GM18502 (cell line): ENCODE measurements around the gene STOX1.
"Not testable (repeated sequence)": the region's sequence is repeated elsewhere in the genome, so short reads cannot be mapped to it uniquely, and the experiment has no call there.

Experiments
- ATAC-seq: cut with Tn5 transposase; IDR thresholded peaks from one replicate; pipeline ENCODE4 v1.9.1; 2021; ENCODE audit warnings: mild to moderate bottlenecking; ENCODE audit not compliant: unreplicated experiment, poor library complexity

Gene STOX1, protein sequence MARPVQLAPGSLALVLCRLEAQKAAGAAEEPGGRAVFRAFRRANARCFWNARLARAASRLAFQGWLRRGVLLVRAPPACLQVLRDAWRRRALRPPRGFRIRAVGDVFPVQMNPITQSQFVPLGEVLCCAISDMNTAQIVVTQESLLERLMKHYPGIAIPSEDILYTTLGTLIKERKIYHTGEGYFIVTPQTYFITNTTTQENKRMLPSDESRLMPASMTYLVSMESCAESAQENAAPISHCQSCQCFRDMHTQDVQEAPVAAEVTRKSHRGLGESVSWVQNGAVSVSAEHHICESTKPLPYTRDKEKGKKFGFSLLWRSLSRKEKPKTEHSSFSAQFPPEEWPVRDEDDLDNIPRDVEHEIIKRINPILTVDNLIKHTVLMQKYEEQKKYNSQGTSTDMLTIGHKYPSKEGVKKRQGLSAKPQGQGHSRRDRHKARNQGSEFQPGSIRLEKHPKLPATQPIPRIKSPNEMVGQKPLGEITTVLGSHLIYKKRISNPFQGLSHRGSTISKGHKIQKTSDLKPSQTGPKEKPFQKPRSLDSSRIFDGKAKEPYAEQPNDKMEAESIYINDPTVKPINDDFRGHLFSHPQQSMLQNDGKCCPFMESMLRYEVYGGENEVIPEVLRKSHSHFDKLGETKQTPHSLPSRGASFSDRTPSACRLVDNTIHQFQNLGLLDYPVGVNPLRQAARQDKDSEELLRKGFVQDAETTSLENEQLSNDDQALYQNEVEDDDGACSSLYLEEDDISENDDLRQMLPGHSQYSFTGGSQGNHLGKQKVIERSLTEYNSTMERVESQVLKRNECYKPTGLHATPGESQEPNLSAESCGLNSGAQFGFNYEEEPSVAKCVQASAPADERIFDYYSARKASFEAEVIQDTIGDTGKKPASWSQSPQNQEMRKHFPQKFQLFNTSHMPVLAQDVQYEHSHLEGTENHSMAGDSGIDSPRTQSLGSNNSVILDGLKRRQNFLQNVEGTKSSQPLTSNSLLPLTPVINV

DNA sequence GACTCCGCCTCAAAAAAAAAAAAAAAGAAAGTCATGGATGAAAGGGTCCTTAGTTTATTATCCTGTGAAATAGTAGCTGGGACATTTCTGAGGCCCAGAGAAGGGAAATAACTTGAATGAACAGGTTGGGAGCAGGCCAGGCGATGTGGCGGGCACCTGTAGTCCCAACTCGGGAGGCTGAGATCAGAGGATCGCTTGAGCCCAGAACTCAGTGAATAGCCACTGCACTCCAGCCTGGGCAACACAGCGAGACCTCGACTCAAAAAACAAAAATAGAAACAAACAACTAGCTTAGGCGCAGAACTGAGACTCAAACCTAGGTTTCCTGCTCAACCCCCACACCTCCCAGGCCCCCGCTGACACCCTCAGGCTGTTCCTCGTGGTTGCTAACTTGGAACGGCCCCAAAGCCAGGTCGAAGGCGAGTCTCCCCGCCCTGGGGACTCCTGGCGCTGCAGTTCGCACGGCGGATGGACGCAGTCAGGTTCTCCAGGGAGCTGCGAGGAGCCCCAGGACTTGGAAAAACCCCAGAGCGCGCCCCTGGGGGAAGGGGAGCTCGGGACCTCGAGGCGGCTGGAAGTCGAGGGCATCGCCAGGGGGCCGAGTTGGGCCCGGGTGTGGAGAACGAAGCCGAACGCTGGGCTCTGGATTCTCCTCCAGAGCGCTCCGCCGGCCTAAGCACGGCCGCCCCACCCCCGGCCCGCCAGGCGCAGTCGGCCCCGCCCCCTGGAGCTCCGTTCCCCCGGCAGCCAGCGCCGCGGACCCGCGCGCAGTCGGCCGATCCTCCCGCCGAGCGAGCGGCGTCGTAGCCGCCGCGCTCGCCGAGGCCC, at the start of gene STOX1:
TSS of gene STOX1 (plus strand) at position 768 of the 828 bp plus-strand sequence. CDS start 93 bp downstream, outside the sequence.
- ATAC-seq, result peak; percentile 72

DNA sequence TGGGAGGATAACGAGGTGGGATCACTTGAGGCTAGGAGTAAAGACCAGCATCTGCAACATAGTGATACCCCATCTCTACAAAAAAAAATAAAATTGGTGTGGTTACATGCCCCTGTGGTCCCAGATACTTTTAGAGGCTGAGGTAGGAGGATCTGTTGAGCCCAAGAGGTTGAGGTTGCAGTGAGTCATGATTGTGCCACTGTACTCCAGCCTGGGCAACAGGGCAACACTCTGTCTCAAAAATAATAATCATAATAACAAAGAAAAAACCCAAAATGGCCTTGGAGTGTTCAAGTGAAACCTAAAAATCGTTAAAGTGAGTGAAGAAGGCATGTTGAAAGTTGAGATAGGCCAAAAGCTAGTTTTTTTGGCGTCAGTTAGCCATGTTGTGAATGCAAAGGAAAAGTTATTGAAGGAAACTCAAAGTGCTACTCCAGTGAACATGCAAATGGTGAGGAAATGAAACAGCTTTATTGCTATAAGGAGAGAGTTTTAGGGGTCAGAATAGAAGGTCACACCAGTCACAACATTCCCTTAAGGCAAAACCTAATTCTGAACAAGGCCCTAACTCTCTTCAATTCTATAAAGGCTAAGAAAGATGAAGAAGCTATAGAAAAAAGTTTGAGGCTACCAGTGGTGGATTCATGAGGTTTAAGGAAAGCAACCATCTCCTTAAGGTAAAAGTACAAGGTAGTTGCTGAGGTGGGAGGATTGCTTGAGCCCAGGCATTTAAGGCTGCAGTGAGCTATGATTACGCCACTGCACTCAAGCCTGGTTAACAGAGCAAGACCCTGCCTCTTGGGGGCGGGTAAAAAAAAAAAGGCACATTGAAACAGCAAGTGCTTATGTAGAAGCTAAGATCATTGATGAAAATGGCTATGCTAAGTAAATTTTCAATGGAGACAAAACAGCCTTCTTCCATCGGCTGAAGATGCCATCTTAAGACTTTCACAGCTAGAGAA, 45.4 kb upstream of the STOX1 start:
- no peak for ATAC-seq

DNA sequence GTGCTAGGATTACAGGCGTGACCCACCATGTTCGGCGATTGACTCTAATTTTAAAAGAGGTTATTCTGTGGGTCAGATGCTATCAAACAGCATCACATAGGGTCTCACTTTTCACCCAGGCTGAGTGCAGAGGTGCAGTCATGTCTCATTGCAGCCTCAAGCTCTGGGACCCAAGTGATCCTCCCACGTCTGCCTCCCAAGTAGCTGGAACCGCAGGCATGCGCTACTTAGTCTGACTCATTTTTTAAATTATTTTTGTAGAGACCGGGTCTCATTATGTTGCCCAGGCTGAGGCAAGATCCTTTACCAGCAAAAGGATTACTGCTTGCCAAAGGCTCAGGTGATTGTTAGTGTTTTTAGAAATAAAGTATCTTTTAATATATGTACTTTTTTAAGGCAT, 42.9 kb upstream of the STOX1 start:
- ATAC-seq, result no peak

DNA sequence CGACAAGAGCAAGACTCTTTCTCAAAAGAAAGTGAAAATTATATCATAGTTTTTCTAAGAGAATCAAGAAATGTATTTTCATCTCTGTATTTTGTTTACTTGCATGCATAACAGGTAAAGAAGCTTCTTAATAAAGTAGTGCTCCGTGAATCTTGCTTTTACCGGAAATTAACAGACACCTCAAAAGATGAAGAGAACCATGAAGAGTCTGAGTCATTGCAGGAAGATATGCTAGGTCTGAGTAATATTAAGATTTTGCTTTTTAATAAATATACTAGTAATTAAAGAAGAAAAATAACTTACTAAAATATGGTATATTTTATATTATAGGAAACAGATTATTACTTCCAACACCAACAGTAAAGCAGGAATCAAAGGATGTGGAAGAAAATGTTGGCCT, 39.5 kb upstream of the STOX1 start:
- ATAC-seq, result no peak

DNA sequence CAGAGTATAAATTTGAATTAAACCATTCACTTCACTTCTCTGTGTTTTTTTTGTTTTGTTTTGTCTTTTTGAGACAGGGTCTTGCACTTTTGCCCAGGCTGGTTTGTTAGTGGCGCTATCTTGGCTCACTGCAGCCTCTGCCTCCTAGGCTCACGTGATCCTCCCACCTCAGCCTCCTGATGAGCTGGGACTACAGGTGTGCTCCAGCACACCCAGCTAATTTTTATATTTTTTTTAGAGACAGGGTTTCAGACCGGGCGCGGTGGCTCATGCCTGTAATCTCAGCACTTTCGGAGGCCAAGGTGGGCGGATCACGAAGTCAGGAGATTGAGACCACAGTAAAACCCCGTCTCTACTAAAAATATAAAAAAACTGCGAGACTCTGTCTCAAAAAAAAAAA, 36.9 kb upstream of the STOX1 start:
- no peak for ATAC-seq

DNA sequence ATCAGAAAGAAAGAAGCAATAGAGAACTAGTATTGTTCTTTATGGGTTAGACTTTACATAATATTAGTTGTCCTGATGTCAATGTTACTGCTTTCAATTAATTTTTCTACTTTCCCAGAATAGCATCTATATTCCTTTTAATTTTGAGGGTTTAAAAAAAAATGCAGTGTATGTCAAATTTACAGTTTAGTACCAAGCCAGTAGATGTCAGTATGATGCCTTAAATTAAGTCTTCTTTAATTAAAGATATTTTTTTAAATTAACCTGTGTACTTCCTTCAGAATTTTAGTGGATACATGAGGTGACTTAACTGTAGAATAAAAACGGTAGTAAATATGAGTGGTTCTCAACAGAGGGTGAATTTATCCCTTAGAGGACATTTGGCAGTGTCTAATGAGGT, 35.2 kb upstream of the STOX1 start:
- ATAC-seq, result no peak

DNA sequence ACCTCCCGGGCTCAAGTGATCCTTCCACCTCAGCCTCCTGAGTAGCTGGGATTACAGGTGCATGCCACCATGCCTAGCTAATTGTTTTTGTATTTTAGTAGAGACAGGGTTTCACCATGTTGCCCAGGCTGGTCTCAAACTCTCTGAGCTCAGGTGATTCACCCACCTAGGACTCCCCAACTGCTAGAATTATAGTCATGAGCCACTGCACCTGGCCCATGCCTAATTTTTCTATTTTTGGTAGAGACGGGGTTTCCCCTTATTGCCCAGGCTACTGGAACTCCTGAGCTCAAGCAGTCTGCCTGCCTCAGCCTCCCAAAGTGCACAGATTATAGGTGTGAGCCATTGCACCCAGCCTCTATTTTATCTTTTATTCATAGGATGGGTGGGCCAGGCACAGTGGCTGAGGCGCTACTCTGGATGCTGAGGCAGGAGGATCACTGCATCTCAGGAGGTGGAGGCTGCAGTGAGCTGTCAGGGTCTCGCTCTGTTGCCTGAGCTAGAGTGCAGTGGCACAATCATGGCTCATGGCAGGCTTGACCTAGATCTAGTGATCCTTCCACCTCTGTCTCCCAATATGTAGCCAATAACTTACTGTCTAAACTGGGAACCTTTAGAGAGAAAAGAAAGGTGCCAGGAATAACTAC, 31.3 kb upstream of the STOX1 start:
- ATAC-seq, result no peak

DNA sequence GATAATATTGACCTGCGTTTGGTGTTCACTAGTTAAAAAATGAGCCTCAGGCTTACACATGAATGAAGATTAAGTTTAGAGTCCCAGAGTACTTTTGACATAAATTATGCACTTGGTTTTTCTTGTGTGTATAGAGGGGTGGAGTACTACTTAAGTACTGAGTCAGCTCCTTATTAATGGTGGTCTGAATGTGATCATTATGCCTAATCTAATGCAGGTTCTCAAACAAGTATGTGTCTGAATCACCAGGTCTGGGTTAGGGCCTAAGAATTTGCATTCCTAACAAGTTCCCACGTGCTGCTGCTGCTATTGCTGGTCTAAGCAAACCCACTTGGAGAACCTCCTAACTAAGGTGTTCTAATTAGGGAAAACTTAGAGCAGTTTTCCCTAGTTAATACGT, 30.7 kb upstream of the STOX1 start:
- no peak for ATAC-seq

DNA sequence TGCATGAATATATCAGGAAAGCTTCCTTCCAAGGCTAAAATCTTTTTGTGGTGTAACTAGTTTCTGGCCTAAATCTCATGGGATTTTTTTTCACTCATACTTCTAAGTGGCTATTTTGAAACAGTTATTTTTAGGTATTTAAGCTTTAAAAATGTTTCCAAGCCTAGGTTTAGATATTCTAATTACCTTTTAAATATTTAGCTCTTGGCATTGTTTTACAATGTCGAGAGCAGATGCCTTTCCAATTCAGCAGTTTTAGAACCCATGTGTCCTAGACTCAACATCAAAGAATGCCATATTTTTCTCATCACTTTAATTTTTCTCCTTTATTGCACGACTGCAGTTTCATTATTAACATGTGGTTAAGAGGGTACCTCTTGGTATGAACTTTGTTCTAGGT, 27.1 kb upstream of the STOX1 start:
- ATAC-seq, result no peak

DNA sequence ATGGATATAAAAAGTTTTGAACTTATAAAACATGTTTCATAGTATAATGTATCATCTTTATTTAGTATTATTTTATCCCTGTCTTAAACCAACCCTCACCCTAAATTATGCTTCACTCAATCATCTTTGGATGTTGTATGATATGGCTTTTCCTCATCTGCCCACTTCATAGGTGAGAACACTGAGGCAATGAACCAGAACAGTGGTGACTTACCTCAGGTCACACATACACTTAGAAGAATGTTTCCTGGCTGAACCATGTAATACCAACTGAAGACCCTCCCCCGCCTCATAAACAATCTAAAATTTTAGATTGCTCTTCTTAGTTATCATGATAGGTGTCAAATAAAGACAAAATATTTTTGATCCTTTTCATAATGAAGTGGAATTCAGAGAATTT, 22.6 kb upstream of the STOX1 start:
- no peak for ATAC-seq

DNA sequence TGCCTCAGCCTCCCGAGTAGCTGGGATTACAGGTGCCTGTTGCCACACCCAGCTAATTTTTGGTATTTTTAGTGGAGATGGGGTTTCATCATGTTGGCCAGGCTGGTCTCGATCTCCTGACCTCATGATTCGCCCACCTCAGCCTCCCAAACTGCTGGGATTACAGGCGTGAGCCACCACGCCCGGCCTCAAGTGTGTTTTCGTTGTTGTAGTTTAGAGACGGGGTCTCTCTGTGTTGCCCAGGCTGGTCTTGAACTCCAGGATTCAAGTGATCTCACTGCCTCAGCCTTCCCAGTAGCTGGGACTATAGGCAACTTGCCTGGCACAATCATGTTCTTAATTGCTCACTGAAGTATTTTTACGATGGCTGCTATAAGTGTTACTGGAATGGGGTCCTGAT, 16.5 kb upstream of the STOX1 start:
- not testable (repeated sequence) for ATAC-seq

DNA sequence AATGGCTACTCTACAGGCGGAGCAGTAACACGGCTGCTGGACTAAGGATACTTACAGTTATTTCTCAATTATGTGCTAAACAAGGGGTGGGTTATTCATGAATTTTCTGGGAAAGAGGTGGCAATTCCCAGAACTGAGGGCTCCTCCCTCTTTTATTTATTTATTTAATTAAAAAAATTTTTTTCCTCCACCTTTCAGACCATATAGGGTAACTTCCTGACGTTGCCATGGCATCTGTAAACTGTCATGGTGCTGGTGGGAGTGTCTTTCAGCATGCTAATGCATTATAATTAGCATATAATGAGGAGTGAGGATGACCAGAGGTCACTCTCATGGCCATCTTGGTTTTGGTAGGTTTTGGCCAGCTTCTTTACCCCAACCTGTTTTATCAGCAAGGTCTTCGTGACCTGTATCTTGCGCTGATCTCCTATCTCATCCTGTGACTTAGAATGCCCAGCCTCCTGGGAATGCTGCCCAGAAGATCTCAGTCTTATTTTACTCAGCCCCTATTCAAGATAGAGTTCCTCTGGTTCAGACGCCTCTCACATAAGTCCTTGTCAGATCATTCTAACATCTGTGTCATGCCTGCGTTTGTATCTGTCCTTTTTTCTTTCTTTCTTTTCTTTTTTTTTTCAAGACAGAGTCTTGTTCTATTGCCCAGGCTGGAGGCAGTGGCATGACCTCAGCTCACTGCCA, 15.9 kb upstream of the STOX1 start:
- ATAC-seq, result no peak

DNA sequence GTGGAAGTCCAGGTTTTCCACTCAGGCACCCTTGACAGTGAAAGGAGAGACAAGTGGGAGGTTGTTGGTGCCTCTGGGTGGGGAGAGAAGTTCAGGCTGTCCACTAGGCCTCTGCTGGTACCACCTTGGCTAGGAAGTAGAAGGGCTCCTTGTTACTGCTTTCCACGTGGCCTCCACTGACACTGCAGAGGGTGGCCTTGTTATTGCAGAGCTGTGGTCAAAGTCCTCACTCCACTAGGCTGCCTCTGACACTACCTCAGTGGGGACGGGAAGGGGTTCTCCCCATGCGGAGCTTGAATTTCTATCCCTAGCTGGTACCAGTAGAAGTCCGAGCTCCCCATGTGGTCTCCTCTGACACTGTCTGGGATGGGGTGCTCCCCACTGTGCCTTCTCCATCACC, 14.9 kb upstream of the STOX1 start:
- no peak for ATAC-seq

DNA sequence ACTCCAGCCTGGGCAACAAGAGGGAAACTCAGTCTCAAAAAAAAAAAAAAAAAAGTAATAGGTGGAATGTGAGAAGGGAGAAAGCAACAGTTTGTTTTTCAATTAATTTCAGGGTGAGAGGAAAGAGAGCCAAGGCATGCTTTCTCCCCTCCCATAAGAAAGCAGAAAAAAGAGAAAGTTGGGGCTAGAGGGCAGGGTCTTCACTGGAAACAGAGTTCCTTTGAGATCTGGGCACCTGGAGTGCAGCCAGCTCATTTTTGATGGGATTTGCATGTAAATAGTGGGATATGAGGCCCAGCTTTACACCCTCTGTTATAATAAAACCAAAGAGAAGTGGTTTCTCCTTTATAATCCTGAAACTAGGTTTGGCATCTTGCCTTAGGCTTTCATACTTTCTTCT, 13.8 kb upstream of the STOX1 start:
- no peak for ATAC-seq

DNA sequence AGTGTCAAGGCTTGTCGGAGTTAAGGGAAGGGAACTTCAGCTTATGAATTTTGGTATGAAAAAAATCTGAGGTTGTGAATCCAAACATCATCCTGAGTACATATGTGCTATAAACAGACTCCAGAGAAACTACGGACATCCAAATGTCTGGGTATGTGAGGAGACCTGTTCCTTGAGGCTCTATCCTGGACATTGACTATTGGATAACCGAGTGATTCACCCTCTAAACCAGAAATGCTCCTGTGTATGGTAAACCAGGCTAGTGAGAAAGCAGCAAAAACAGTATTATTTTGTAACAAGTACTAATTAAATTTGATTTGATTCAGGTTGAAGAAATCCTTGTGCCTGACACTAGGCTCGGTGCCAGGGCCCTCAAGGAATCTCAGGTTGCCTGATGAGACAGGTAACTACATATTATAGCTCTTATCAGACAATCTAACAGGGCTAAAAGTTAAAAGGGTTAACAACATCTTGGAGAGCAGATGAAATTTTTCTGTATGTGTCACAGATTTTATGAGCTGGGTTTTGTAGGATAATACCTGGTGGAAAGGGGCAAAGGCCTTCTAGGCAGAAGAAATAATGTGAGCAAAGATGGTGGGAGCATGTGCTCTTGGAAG, 10.4 kb upstream of the STOX1 start:
- no peak for ATAC-seq

DNA sequence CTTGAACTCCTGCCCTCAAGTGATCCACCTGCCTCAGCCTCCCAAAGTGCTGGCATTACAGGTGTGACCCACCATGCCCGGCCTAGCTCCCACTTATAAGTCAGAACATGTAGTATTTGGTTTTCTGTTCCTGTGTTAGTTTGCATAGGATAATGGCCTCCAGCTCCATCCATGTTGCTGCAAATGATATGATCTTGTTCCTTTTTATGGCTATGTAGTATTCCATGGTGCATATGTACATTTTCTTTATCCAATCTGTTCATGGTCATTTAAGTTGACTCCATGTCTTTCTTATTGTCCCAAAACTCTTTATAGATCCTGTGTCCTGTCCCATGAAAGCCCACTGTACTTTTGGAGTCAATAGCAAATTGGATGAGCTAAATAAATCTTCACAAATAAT, 7.0 kb upstream of the STOX1 start:
- not testable (repeated sequence) for ATAC-seq

DNA sequence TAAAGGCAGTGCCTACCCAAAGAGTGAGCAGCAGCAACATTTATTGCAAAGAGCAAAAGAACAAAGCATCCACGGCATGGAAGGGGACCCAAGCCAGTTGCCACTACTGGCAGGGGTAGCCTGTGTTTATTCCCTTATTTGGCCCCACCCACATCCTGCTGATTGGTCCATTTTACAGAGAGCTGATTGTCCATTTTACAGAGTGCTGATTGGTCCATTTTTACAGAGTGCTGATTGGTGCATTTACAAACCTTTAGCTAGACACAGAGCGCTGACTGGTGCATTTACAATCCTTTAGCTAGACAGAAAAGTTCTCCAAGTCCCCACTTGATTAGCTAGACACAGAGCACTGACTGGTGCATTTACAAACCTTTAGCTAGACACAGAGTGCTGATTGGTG, 4.7 kb upstream of the STOX1 start:
- ATAC-seq, result not testable (repeated sequence)

DNA sequence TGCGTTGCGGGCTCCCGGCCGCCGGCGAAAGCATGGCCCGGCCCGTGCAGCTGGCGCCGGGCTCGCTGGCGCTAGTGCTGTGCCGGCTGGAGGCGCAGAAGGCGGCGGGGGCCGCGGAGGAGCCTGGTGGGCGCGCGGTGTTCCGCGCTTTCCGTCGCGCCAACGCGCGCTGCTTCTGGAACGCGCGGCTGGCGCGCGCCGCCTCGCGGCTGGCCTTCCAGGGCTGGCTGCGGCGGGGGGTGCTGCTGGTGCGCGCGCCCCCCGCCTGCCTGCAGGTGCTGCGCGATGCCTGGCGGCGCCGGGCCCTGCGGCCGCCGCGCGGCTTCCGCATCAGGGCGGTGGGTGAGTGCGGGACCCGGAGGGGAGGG, 245 bp downstream of the STOX1 start:
- not testable (repeated sequence) for ATAC-seq
